Small intestine (tissue), 7 donors: ENCODE measurements around the gene IL1RL2. TPM values are rescaled to one million over a fixed set of nuclear protein-coding genes. Genes with fewer than 3 reads are reported as not detected.
A peak's percentile ranks its signal among the peaks of the same experiment; 100 is the strongest.

Source experiments
- DNase-seq, 2 donors: peaks; one replicate each; pipeline versions ENCODE4 v3.0.0 to v3.0.0-alpha.2; 2013
- FAIRE-seq: peaks from 2 replicates; lab custom pipeline; 2012; peaks lifted over from hg19 to GRCh38; lab: Jason Lieb, UNC
- H3K27ac ChIP-seq, 3 donors: one replicate each; pipeline ENCODE4 v1.5.1; 2013; ENCODE audit warnings: low read length in 2 of 3, mild to moderate bottlenecking in 2 of 3, control low read depth in 1 of 3, inconsistent platforms in 1 of 3, low read depth in 1 of 3, moderate library complexity in 1 of 3
- H3K27me3 ChIP-seq, 3 donors: one replicate each; pipeline ENCODE4 v1.6.1; 2013; ENCODE audit warnings: low read length in 3 of 3, inconsistent platforms in 1 of 3; ENCODE audit not compliant: control insufficient read depth in 3 of 3, insufficient read depth in 3 of 3
- H3K36me3 ChIP-seq, 3 donors: one replicate each; pipeline ENCODE4 v1.6.1; 2013; ENCODE audit warnings: low read length in 3 of 3, inconsistent platforms in 1 of 3, low read depth in 1 of 3, mild to moderate bottlenecking in 1 of 3, moderate library complexity in 1 of 3; ENCODE audit not compliant: control insufficient read depth in 3 of 3, insufficient read depth in 2 of 3
- H3K4me1 ChIP-seq, 3 donors: one replicate each; pipeline ENCODE4 v1.6.1; 2013; ENCODE audit warnings: low read length in 2 of 3, inconsistent platforms in 1 of 3, low read depth in 1 of 3, mild to moderate bottlenecking in 1 of 3, moderate library complexity in 1 of 3; ENCODE audit not compliant: control insufficient read depth in 3 of 3, insufficient read depth in 2 of 3
- H3K4me3 ChIP-seq, 3 donors: one replicate each; pipeline ENCODE4 v1.5.1; 2013; ENCODE audit warnings: low read length in 3 of 3, control low read depth in 1 of 3, inconsistent platforms in 1 of 3, low read depth in 1 of 3, mild to moderate bottlenecking in 1 of 3, moderate library complexity in 1 of 3
- H3K9me3 ChIP-seq, 2 donors: one replicate each; pipeline ENCODE4 v1.6.1; 2013; ENCODE audit warnings: low read depth in 1 of 2, low read length in 1 of 2; ENCODE audit not compliant: control insufficient read depth in 2 of 2, insufficient read depth in 1 of 2
- WGBS, 3 donors: extraction: QIAGEN DNeasy Blood & Tissue Kit; methylation state at CpG; one replicate each; pipeline ENCODE4 v1.1.7; 2013; 5-methylcytosine and 5-hydroxymethylcytosine counted together
- polyA plus RNA-seq, 4 donors: library from polyadenylated mRNA; stranded (reverse) in 3 of 4; unstranded in 1 of 4; fragments of 200-250 nt in 3 of 4; fragments of 120-200 nt in 1 of 4; gene quantifications; one replicate each; pipeline versions ENCODE4 v1.2.1 to v1.2.3, GENCODE V29; 2013
- donor health status: healthy with polysubstance abuse.
- donor health status: control.
- donor health status: control.
- donor health status: Bipolar disorder and iron deficiency.
- donor health status: healthy.

Gene IL1RL2
- polyA plus RNA-seq, 4 donors, result 0.25 to 0.34 TPM; not detected in 2

GRCh38 chr2:102224824-102225739 lies 38.3 kb downstream of the IL1RL2 start:
- Histone ChIP-seq H3K27ac (no peak overlapping the region), H3K4me3 (no peak overlapping the region), H3K4me1 (peaks cover 0 to 5% (median 0%) of the 10 kb centered on the region in 3 donors), H3K36me3 (peaks cover 0 to 5% (median 0%) of the 10 kb centered on the region in 3 donors), H3K9me3 (no peaks in the 10 kb centered on the region), H3K27me3 (no peaks in the 10 kb centered on the region)
- DNase-seq (no peak), FAIRE-seq (no peak)
- WGBS, 3 donors, result 66 to 84% (median 81%) methylated on average over 8 of the region's 8 CpGs

- Histone ChIP-seq H3K27me3 (no peaks in the 10 kb centered on the region), H3K36me3 (peaks cover 0 to 2% (median 0%) of the 10 kb centered on the region in 3 donors), H3K4me3 (no peak overlapping the region), H3K9me3 (no peaks in the 10 kb centered on the region), H3K4me1 (peaks cover 0 to 5% (median 0%) of the 10 kb centered on the region in 3 donors), H3K27ac (peak overlapping the region in 1 of 3 donors; percentile 86)
- FAIRE-seq (no peak), DNase-seq (no peak)
- 84 to 88% (median 86%) methylated on average over 6 of the region's 6 CpGs for WGBS, 3 donors
Observed at GRCh38 chr2:102226171-102226570, 39.3 kb downstream of the IL1RL2 start.

GRCh38 chr2:102226612-102227391 lies 40.0 kb downstream of the IL1RL2 start:
- FAIRE-seq, result no peak
- WGBS, 3 donors, result 61 to 67% (median 65%) methylated on average over 7 of the region's 7 CpGs
- Histone ChIP-seq H3K27ac (peak overlapping the region; percentile 62 to 86 (median 74)), H3K9me3 (no peaks in the 10 kb centered on the region), H3K4me1 (peaks cover 0 to 5% (median 0%) of the 10 kb centered on the region in 3 donors), H3K27me3 (no peaks in the 10 kb centered on the region), H3K36me3 (peaks cover 0 to under 1% (median 0%) of the 10 kb centered on the region in 3 donors), H3K4me3 (no peak overlapping the region)
- DNase-seq, result no peak

DNA sequence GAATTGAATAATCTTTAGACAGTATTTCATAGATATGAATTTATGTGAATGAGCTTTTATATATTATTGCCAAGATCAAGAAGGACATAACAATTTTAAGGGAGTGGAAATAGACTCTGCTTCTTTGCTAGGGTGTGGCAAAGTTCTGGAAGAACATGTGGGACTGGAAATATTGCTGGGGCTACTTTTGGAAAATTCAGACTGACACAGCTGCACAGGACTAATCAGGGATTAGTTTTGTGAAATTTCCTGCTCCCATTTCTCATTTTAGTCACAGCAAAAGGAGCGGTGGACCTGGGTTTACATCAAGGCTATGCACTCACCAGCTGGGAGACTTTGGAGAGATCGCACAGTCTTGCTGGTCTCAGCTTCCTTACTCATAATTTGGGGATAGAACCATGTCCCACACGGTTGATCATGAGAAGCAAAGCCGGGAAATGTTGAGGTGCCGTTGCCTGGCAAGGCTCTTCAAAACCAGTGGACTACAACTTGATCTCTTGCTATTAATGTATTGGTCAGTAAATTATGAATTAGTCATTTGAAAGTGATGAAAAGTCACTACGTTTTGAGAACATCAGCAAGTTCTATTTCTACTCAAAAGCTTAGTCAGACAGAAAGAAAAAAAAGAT lies 42.4 kb downstream of the IL1RL2 start:
- no peaks in the 10 kb centered on the region for H3K36me3 ChIP-seq
- no peak for DNase-seq
- no peaks in the 10 kb centered on the region for H3K27me3 ChIP-seq
- WGBS, 3 donors, result 79 to 83% (median 82%) methylated on average over 6 of the region's 6 CpGs
- peak overlapping the region in 1 of 3 donors; percentile 59 for H3K27ac ChIP-seq
- peaks cover 0 to 5% (median 0%) of the 10 kb centered on the region in 3 donors for H3K4me1 ChIP-seq
- no peak overlapping the region for H3K4me3 ChIP-seq
- no peaks in the 10 kb centered on the region for H3K9me3 ChIP-seq
- FAIRE-seq, result no peak

DNA sequence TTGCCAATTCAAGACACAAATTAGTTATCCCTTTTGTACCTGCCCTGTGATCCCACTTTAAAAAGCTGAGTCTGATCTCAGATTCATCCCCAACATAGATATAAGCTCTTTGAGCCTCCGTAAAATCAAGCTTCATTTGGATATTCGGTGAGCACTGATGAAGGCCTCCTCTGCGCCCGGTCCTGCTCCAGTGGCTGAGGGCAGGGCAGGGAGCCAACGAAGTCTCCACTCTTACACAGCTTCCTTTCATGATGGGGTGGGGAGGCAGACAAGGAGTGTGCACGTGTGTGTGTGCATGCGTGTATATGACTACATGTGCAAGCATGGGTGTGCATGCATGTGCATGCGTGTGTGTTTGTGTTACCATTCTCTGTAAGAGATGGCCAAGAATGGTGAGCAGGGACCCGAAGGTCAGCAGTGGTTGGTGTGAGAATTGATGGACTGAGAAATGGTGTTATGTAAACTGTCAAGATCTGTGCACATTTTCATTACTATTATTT lies 43.6 kb downstream of the IL1RL2 start:
- no peak for DNase-seq
- H3K36me3 ChIP-seq, result no peaks in the 10 kb centered on the region
- FAIRE-seq, result no peak
- H3K27me3 ChIP-seq, result no peaks in the 10 kb centered on the region
- H3K4me3 ChIP-seq, result no peak overlapping the region
- peak overlapping the region in 1 of 3 donors; percentile 48 for H3K27ac ChIP-seq
- WGBS, 3 donors, result 84 to 88% (median 86%) methylated on average over 9 of the region's 9 CpGs
- peaks cover 0 to 5% (median 0%) of the 10 kb centered on the region in 3 donors for H3K4me1 ChIP-seq
- H3K9me3 ChIP-seq, result no peaks in the 10 kb centered on the region

DNA sequence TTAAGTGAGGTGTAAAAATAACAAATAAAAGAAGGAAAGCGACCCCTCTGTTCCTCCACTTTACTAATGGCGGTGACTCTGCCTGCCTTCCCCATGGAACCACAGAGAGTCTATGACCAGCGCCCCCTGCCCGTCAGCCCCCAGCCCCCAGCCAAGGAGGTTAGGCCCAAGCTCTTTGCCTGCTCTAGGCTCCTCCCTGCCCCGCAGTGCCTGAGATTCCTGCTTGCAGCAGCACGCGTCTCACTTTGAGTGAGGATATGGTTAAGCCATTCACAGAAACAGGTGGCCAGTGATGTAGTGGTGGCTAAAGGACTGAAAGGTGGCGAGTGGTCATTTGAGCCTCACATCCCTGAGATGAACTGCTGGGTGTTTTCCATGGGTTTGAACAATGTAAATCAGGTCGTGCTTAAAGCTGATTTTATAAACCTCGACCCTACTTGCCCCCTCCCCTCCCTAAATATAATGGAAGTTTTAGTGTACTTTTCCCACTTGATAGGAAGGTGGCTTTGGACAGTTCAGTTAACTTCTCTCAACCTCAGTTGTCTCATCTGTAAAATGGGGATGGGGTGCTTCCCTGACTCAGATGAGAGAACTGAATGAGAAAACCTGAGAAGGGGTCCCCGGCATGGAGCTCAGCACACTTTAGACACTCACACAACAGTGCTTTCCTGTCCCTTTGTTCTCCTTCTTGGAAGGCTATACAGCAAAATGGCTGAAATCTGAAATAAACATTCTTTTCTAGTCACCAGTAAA lies 46.5 kb downstream of the IL1RL2 start:
- Histone ChIP-seq H3K4me3 (no peak overlapping the region), H3K27me3 (no peaks in the 10 kb centered on the region), H3K4me1 (no peaks in the 10 kb centered on the region), H3K9me3 (no peaks in the 10 kb centered on the region), H3K36me3 (no peaks in the 10 kb centered on the region), H3K27ac (no peak overlapping the region)
- WGBS, 3 donors, result 94 to 96% (median 95%) methylated on average over 11 of the region's 11 CpGs
- no peak for DNase-seq
- no peak for FAIRE-seq

- FAIRE-seq, result no peak
- Histone ChIP-seq H3K9me3 (no peaks in the 10 kb centered on the region), H3K4me1 (peaks cover 0 to 5% (median 0%) of the 10 kb centered on the region in 3 donors), H3K4me3 (no peak overlapping the region), H3K27ac (no peak overlapping the region), H3K36me3 (no peaks in the 10 kb centered on the region), H3K27me3 (no peaks in the 10 kb centered on the region)
- WGBS, 3 donors, result 90 to 94% (median 93%) methylated on average over 18 of the region's 18 CpGs
- DNase-seq, result no peak
Observed at GRCh38 chr2:102235042-102235473, 48.2 kb downstream of the IL1RL2 start.
